Heart left ventricle (tissue), 13 donors: Measurements from ENCODE around the gene GOLGA6C.

ENCODE experiments used
- POLR2A ChIP-seq, 2 donors: fragments of 450-650 bp; IDR thresholded peaks; one replicate each; pipeline ENCODE4 v1.6.1; 2017; ENCODE audit warnings: antibody characterized with exemption in 2 of 2, mild to moderate bottlenecking in 2 of 2, moderate library complexity in 2 of 2
- TF ChIP-seq, protein P1 (sequence below), 12 donors: fragments of 200-600 bp; sonication (generic) in 4 of 12; IDR thresholded peaks; one replicate each; pipeline versions ENCODE4 v1.5.0 to v1.8.0; 2018 to 2022; ENCODE audit warnings: antibody characterized with exemption in 12 of 12, mild to moderate bottlenecking in 5 of 12
- donor health status: ischemic (EF 13 %, LVEDD 7.1; RV severe dilation, severe dysfunction).
- donor health status: DM: no; HTN: yes; CAD: no.
- donor health status: DM: no; HTN: no; CAD: no.
- donor health status: ischemic (EF 25% LVEDD 6.9; RV normal size, moderate dysfunction).
- donor health status: ischemic (EF 25% LVEDD 5.7; RV mildly dilated, moderate dysfunction).
- donor health status: ischemic (EF 35%, LVEDD 5.7; RV mildly dilated, moderate dysfunction).
- donor health status: nonischemic (EF 11% LVEDD 7.7; RV severe dilation, severe dysfunction).
- donor health status: DM: yes; HTN: yes; CAD: no.
- donor health status: PGD.
- donor health status: ischemic (EF 29% LVEDD 5.4; RV normal size, mild dysfunction).
- donor health status: nonischemic (EF 23%, LVEDD 6.1; RV moderate dilation, normal function).

DNA sequence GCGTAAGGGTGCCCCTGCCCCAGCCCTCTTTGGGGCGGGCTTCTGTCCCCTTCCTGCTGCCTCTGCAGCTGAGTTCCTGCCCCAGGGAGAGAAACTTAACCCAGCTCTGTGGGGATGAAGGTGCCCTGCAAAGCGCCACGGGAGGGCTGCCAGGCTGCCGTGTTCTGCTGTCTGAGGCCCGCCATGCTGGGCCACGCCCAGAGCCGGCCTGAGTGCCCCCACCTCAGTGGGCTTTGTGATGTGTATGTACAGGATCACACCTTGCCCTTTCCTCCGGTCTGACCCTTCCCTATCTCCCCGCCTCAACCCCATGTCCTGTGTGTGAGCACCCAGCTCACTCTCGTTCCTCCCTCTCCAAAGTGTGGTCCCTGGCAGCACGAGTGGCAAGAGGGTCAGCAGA is 33.9 kb upstream of the GOLGA6C start:
- no peak for TF ChIP-seq POLR2A (IDR thresholded peaks at IDR 0.05)
- TF ChIP-seq, protein P1, sequence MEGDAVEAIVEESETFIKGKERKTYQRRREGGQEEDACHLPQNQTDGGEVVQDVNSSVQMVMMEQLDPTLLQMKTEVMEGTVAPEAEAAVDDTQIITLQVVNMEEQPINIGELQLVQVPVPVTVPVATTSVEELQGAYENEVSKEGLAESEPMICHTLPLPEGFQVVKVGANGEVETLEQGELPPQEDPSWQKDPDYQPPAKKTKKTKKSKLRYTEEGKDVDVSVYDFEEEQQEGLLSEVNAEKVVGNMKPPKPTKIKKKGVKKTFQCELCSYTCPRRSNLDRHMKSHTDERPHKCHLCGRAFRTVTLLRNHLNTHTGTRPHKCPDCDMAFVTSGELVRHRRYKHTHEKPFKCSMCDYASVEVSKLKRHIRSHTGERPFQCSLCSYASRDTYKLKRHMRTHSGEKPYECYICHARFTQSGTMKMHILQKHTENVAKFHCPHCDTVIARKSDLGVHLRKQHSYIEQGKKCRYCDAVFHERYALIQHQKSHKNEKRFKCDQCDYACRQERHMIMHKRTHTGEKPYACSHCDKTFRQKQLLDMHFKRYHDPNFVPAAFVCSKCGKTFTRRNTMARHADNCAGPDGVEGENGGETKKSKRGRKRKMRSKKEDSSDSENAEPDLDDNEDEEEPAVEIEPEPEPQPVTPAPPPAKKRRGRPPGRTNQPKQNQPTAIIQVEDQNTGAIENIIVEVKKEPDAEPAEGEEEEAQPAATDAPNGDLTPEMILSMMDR (IDR thresholded peaks at IDR 0.05) = no peak
